GM23248 (cell line): Measurements from ENCODE around the gene PTPN5.

Experiments used
- EZH2 ChIP-seq: fragments of 200-600 bp; sonication (generic); IDR thresholded peaks from 2 replicates; pipeline ENCODE4 v1.6.1; 2018; ENCODE audit warnings: antibody characterized with exemption, mild to moderate bottlenecking; ENCODE audit not compliant: insufficient read depth, poor library complexity, severe bottlenecking
- EZH2phosphoT487 ChIP-seq: fragments of 200-600 bp; sonication (generic); IDR thresholded peaks from 2 replicates; pipeline ENCODE4 v1.6.1; 2018; ENCODE audit warnings: antibody characterized with exemption, moderate library complexity, mild to moderate bottlenecking, low read depth; ENCODE audit not compliant: insufficient read depth

GRCh38 chr11:18704698-18705097 lies 86.9 kb downstream of the PTPN5 start:
- no peak for TF ChIP-seq EZH2phosphoT487
- no peak for TF ChIP-seq EZH2
